GM18517 (cell line): Measurements from ENCODE around the gene SLC35A2.

Experiments used
- ATAC-seq: cut with Tn5 transposase; IDR thresholded peaks from one replicate; pipeline ENCODE4 v1.9.1; 2021; ENCODE audit warnings: mild to moderate bottlenecking, moderate library complexity; ENCODE audit not compliant: unreplicated experiment

The SLC35A2 gene

GRCh38 chrX:48927736-48928382 lies 16.4 kb upstream of the SLC35A2 start:
- no peak for ATAC-seq

- no peak for ATAC-seq
Observed at GRCh38 chrX:48927123-48927522, 15.7 kb upstream of the SLC35A2 start.

DNA sequence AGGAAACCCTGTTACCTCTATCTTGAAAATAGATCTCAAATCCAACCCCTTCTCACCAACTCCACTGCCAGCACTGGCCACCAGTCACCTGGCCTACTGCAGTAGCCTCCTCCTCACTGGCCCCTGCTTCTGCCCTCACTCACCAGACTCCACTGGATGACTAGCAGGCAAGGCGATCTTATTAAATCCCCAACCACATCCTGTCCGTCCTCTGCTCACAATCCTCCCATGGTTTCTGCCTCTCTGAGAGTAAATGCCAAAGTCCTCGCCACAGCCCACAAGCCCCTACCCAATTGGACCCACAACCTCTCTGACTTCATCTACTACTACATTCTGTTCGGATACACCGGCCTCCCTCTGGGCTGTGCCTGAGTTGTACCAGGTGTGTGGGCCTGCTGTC lies 12.8 kb upstream of the SLC35A2 start:
- ATAC-seq, result no peak

DNA sequence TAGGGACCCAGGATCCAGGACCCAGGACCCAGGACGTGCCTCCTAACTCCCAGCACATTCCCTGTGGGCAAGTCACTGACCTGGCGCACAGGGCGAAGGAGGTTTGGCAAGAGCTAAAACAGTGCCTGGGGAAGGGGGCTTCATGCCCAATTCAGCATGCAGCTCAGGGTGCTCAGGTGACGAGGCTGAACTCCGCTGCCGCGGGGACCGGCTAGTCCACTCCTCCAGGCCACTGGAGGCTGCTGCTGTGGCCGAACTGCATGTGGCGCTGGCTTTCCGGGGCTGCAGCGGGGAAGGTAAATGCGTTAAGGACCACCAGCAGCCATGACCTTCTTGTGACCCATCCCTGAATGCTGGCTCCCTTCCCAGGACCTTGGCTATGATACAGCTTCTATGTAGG lies 12.3 kb upstream of the SLC35A2 start:
- ATAC-seq, result no peak

- no peak for ATAC-seq
Observed at GRCh38 chrX:48920718-48921104, 9.3 kb upstream of the SLC35A2 start.

DNA sequence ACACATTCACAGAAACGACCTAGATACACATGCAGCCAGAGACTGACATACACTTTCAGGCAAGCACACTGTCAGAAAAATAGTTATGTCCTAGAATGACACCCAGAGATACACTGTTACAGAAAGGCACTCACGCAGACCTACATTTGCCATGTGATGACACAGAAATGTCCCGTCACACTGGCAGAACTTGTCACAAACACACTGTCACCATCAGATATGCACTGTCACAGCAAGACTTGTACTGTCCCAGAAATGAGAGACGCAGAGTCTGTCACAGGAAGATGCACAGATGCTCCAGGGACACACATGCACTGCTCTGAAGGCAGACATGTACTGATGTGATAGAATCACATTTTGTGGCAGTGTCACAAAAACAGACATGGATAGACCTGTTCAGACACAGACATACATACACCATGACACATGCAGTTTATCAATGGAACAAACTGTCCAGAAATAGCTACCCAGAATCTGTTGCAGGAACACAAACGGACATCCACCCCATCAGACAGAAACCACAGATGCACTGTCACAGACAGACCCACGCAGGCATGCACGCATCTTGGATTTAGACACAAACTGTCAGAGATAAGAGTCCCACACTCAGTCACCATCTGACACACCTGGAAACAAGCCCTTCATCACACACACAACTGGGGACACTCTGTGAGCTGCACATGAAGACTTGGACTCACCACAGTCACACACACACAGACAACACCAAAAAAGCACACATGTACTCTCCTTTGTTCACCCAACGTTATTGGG lies 8.7 kb upstream of the SLC35A2 start:
- ATAC-seq, result no peak

DNA sequence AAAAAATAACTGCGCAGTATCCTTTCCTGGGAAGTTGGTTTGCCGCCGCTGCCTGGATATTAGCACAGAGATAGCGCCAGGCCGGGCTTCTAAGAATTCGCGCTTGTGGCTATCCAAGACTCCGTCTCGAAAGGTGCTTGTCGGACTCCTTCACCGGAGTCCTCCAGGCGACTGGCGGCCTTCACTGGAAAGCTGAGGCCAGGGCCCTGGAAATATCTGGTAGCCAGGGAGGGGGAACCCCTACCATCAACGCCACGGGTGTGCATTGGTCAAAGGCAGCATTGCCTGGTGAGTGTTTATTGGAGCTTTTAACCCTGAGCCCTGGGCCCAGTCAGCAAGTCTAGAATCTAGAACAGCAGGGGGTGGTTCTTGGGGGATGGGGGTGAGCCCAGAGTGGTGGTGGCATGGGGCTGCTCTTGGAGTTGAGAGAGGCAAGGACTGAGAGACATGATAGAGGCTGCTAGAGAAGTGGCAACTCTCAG lies 8.0 kb upstream of the SLC35A2 start:
- no peak for ATAC-seq

DNA sequence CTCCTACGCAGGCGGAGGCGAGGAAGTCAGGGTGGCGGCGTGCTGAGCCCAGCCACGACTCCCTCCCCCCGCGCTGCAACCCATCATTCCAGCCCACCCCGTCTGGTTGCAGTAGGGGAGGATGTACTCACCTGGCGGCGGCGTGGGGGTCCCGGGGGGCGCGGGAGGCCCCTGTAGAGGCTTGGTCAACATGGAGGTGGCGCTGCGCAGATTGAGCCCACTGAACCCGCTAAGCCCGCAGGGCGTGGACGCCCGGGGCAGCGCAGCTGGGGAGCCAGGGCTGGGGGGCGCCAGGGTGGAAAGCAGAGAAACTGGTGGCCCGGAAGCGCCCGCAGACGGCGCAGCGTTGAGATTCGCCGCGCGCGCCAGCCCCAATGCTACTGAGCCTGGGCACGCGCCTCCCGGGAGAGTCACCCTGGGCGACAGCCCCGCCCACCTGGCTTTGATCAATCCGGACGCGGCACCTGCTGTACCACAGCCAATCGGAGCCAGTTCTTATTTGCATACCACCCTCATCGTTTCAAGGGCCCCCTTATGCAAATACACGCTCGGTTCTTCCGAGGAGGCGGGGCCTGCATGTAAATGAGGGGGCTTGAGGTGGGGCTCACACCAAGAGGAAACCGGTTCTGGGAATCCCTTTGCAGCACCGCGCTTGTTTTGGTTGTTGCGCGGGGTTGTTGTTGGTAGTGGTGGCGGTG lies 7.3 kb upstream of the SLC35A2 start, which contains the start of gene PIM2:
TSS of gene PIM2 (minus strand) at position 382 of the 698 bp plus-strand sequence. CDS start at position 192, 190 bp downstream.
- peak; percentile 58 for ATAC-seq

- ATAC-seq, result no peak
Observed at GRCh38 chrX:48918301-48918642, 6.8 kb upstream of the SLC35A2 start.

- peak; percentile 44 for ATAC-seq
Observed at GRCh38 chrX:48917139-48918001, 5.9 kb upstream of the SLC35A2 start.

DNA sequence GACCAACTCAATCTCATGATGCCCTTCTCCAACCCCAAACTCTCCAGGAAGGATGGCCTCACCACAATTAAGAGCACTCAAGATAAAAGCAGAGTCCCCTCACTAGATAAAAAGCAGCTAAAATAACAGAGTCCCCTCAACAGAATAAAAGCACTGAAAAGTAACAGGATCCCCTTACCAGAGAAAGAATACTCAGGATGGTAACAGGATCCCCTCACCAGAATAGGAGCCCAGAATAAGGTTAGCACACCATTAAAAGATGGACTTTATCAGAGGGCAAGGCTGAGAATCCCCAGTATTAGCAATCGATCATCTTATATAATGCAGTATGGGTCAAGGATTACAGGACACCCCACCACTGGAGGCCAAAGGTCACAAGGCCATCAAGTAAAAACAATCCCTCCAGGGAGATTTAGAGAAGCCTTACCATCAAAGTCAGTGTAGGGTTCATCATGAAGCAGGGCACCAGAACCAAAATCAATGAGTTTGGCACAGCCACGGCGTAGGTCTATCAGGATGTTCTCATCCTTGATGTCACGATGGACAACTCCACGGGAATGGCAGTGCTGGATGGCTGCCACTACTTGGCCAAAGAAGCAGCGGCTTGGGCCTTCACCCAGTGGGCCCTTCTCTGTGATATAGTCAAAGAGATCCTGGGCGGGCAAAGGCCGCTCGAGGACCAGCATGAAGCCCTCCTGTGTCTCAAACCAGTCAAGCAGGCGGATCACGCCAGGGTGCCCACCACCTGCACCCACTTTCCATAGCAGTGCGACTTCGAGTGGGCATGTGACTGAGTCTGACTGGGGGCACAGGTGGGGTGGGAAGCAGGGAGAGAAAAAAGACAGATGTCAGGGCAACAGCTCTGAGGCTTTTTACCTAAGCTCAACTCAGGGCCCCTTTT lies 3.4 kb upstream of the SLC35A2 start:
- no peak for ATAC-seq

DNA sequence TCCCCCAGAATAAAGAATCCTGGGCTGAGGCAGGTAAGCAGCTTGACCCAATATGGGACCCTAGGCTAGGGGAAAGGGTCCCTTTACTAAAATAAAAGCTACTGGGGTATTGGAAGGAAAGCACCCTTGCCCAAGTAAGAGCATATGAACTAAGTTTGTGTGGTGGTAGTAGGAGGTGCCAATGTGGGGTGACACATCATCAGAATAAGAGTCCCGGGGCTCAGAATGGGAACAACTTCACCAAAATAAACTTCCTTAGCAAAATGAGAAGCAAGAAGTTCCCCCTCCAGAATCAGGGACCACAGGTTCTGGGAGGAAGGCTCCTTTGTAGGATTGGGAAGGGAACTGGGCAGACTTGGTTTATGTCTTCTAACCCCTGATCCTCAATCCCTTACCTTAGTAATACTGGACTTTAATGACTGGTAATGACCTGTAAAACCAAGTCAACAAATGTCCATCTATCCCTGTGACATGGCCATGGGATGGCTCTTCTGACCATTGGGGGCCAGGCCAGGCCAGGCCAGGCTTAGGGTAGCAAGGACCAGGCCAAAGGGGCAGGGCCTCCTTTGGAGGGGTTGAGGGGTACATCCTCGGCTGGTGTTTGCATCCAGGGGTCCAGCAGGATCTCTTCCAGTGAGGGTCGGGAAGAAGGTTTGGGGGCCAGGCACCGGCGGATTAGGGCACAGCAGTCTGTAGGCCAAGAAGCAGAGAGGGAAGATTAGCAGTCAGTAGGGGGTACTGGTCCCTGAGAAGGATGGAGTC lies 2.3 kb upstream of the SLC35A2 start:
- ATAC-seq, result no peak

GRCh38 chrX:48910926-48911411 lies 477 bp downstream of the SLC35A2 start:
- no peak for ATAC-seq

DNA sequence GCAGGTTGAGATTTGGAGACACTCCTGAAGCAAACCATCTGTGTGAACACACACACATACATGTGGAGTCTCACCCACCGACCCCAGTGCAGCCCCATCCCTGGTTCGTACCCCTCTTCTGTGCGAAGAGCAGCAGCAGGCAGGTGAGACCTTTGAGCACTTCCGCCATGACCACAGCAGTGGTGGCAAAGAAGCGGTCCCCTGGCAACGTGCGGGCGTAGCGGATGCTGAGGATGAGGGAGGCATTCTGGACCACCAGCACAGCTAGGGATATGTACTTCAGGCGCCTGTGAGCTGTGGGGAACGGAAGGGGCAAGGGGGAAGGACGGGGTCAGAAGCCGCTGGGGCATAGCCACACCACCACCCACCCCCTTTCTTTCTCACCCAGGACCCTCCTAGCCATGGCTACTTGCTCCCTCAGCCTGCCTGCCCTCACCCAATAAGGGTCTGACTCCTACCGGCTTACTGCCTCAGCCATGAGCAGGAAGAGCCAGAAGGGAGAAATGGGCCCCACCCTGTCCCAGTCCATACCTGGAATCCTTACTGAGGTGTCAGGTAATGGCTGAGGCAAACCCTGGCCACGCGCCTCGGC lies 1.6 kb downstream of the SLC35A2 start:
- ATAC-seq, result no peak

DNA sequence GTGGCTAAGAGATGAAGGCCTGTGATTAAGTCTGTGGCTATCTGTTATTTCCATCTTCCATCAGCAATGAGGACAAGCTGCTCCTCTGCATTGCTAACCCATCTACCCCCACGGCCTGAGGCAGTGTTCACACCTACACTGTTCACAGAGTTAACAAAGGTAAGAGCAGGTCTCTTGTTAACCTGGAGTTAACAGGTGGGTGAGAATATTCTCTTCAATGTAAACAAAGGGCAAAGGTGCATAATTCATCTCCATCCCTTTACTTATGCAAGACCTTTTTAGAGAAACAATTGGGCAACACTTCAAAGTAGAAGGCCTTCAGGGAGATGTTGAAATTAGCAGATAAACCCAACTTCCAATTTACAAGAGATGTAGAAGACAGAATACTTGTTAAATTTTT lies 2.8 kb downstream of the SLC35A2 start:
- ATAC-seq, result no peak

DNA sequence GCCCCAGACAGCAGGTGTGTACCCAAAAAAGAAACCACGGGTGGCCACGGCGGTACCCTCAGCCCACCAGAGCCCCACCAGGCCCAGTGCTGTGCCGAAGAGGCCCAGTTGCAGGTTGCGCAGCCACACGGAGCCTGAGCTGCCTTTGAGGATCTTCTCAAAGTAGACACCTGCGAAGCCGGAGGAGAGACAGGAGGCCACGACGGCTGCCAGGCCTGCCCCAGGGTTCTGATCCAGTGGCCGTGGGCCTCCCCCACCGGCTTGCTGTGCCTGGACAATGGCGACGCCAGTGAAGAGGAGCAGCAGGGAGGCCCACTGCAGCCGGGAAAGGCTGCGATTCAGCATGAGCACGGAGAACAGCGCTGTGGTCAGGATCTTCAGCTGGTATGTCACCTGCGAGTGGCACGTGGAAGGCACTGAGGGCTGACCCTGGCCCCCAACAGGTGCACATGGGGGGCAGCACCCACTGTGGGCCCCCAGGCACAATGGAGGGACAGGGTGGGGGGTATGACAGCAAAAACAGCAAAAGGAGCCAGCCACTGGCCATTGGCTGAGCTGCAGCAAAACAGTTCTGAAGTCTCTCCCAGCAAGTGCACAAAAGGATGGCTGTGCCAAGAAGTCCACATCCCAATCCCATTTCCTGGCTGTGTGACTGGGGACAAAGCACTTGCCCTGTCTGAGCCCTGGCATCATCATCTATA lies 6.2 kb downstream of the SLC35A2 start:
- no peak for ATAC-seq

DNA sequence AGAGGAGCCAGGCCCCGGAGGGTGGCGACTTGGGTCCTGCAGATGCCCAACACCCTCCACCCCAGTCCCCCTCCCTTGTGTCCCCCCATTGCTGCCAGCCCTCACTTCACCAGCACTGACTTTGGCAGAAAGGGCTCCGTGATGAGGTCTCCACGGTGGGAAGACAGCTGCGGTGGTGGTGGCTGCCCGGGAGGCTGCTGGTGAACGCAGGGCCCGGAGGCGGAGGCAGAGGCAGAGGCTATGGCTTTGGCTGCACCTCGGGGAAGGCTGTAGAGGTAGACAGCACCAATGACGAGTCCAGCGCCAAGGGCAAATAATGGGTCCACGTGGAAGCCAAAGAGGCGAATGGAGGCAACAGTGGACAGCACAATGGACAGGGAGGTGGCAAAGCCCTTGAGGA lies 6.8 kb downstream of the SLC35A2 start:
- ATAC-seq, result no peak

DNA sequence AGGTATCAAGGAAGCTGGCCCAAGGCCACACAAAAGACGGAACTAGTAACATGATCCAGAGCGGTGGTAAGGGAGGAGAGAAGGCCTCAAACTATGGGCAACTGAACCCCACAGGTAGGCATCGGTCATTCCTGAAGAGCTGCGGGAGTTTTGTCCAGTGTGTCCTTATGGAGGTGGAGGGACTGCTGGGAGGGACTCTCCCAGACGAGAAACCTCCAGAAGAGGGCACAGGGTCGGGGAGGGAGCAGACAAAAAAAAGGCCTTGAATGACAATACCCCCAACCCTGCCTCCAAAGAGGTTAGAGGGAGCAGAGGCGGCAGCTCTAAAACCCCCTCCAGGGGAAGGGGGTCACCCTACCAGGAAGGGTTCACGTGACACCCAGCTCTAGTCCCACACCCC lies 7.3 kb downstream of the SLC35A2 start:
- ATAC-seq, result no peak
